SK-N-SH treated with all-trans-retinoic acid at 6 μM for 48 hours (cell line): ENCODE data around the gene TIGD3.

Experiments used
- ATAC-seq: fragments of 200-7000 bp; cut with Tn5 transposase; 3 replicates; pipeline ENCODE4 v1.9.1; 2020; ENCODE audit warnings: mild to moderate bottlenecking, moderate library complexity
- ARNTL ChIP-seq: fragments of 450-650 bp; formaldehyde crosslinking; IDR thresholded peaks from 2 replicates; pipeline ENCODE4 v1.5.0; 2020; ENCODE audit warnings: low read depth, mild to moderate bottlenecking, moderate library complexity, borderline replicate concordance
- BACH2 ChIP-seq: fragments of 250-450 bp; sonication (Bioruptor Pico); IDR thresholded peaks from 2 replicates; pipeline ENCODE4 v1.9.0; 2021; ENCODE audit warnings: mild to moderate bottlenecking, borderline replicate concordance
- ESRRG ChIP-seq: fragments of 250-450 bp; sonication (Bioruptor Pico); IDR thresholded peaks from 2 replicates; pipeline ENCODE4 v1.6.1; 2021; ENCODE audit warnings: mild to moderate bottlenecking
- GLIS3 ChIP-seq: fragments of 250-450 bp; sonication (Bioruptor Pico); IDR thresholded peaks from 2 replicates; pipeline ENCODE4 v1.5.0; 2020; ENCODE audit warnings: mild to moderate bottlenecking, moderate library complexity
- ISL1 ChIP-seq: fragments of 250-450 bp; sonication (Bioruptor Pico); IDR thresholded peaks from 2 replicates; pipeline ENCODE4 v2.1.2; 2022; ENCODE audit warnings: mild to moderate bottlenecking, moderate library complexity
- OSR1 ChIP-seq: fragments of 250-450 bp; sonication (Bioruptor Pico); IDR thresholded peaks from 2 replicates; pipeline ENCODE4 v1.8.0; 2022; ENCODE audit warnings: moderate library complexity, mild to moderate bottlenecking, inconsistent platforms
- TOX ChIP-seq: fragments of 250-450 bp; sonication (Bioruptor Pico); IDR thresholded peaks from 2 replicates; pipeline ENCODE4 v1.8.0; 2021; ENCODE audit warnings: mild to moderate bottlenecking, moderate library complexity, borderline replicate concordance
- ZC3H10 ChIP-seq: fragments of 250-450 bp; sonication (Bioruptor Pico); IDR thresholded peaks from 2 replicates; pipeline ENCODE4 v1.5.1; 2021; ENCODE audit warnings: mild to moderate bottlenecking, moderate library complexity
- ZFP3 ChIP-seq: fragments of 250-450 bp; sonication (Bioruptor Pico); IDR thresholded peaks from 2 replicates; pipeline ENCODE4 v1.5.0; 2020; ENCODE audit warnings: mild to moderate bottlenecking, moderate library complexity
- ZFP30 ChIP-seq: fragments of 450-650 bp; formaldehyde crosslinking; IDR thresholded peaks from 2 replicates; pipeline ENCODE4 v1.5.0; 2022; ENCODE audit warnings: mild to moderate bottlenecking, moderate library complexity
- ZNF565 ChIP-seq: fragments of 450-650 bp; formaldehyde crosslinking; conservative IDR thresholded peaks from 2 replicates; pipeline ENCODE4 v1.5.0; 2020; ENCODE audit warnings: low read depth, mild to moderate bottlenecking, moderate library complexity
- ZNF70 ChIP-seq: fragments of 450-650 bp; formaldehyde crosslinking; IDR thresholded peaks from 2 replicates; pipeline ENCODE4 v1.5.0; 2020; ENCODE audit warnings: mild to moderate bottlenecking, moderate library complexity
- ZNF8 ChIP-seq: fragments of 450-650 bp; formaldehyde crosslinking; IDR thresholded peaks from 2 replicates; pipeline ENCODE4 v1.5.0; 2020; ENCODE audit warnings: mild to moderate bottlenecking, moderate library complexity
- TF ChIP-seq, protein P1 (sequence below): fragments of 250-450 bp; sonication (Bioruptor Pico); IDR thresholded peaks from 2 replicates; pipeline ENCODE4 v1.8.0; 2021; ENCODE audit warnings: low read depth, mild to moderate bottlenecking, moderate library complexity, borderline replicate concordance
- TF ChIP-seq, protein P2 (sequence below): fragments of 250-450 bp; sonication (Bioruptor Pico); IDR thresholded peaks from 2 replicates; pipeline ENCODE4 v1.5.1; 2021; ENCODE audit warnings: mild to moderate bottlenecking, moderate library complexity
- TF ChIP-seq, protein P3 (sequence below): fragments of 250-450 bp; sonication (Bioruptor Pico); IDR thresholded peaks from 2 replicates; pipeline ENCODE4 v1.8.0; 2020; ENCODE audit warnings: mild to moderate bottlenecking, moderate library complexity, borderline replicate concordance
- TF ChIP-seq, protein P4 (sequence below): fragments of 250-450 bp; sonication (Bioruptor Pico); IDR thresholded peaks from 2 replicates; pipeline ENCODE4 v1.5.0; 2020; ENCODE audit warnings: mild to moderate bottlenecking, moderate library complexity

Gene TIGD3

DNA sequence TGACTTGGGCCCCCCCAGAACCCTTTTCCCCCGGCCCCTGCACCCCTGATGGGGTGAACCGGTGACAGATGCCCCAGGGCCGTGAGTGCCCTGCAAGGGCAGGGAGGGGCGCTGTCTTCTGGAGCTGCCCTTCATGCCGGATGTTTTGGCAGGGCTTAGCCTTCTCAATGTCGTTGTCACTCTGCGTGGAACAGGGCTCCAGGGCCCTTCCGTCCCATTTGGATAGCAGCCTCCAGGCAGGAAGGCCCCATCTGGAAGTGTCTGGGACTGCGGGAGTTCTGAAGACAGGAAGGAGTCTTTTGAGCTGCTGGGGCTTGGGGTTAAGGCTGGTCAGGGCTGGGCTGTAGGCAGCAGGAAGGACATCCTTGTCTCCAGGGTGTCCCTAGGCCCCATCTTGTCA is 36.4 kb downstream of the TIGD3 start (continued):
- no peak for TF ChIP-seq ZFP3 (CRISPR knock-in tag)
- TF ChIP-seq ZNF70 (CRISPR knock-in tag) = no peak
- TF ChIP-seq, protein P1, sequence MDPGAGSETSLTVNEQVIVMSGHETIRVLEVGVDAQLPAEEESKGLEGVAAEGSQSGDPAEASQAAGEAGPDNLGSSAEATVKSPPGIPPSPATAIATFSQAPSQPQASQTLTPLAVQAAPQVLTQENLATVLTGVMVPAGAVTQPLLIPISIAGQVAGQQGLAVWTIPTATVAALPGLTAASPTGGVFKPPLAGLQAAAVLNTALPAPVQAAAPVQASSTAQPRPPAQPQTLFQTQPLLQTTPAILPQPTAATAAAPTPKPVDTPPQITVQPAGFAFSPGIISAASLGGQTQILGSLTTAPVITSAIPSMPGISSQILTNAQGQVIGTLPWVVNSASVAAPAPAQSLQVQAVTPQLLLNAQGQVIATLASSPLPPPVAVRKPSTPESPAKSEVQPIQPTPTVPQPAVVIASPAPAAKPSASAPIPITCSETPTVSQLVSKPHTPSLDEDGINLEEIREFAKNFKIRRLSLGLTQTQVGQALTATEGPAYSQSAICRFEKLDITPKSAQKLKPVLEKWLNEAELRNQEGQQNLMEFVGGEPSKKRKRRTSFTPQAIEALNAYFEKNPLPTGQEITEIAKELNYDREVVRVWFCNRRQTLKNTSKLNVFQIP = no peak
- TF ChIP-seq, protein P2, sequence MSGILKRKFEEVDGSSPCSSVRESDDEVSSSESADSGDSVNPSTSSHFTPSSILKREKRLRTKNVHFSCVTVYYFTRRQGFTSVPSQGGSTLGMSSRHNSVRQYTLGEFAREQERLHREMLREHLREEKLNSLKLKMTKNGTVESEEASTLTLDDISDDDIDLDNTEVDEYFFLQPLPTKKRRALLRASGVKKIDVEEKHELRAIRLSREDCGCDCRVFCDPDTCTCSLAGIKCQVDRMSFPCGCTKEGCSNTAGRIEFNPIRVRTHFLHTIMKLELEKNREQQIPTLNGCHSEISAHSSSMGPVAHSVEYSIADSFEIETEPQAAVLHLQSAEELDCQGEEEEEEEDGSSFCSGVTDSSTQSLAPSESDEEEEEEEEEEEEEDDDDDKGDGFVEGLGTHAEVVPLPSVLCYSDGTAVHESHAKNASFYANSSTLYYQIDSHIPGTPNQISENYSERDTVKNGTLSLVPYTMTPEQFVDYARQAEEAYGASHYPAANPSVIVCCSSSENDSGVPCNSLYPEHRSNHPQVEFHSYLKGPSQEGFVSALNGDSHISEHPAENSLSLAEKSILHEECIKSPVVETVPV (CRISPR knock-in tag) = no peak

DNA sequence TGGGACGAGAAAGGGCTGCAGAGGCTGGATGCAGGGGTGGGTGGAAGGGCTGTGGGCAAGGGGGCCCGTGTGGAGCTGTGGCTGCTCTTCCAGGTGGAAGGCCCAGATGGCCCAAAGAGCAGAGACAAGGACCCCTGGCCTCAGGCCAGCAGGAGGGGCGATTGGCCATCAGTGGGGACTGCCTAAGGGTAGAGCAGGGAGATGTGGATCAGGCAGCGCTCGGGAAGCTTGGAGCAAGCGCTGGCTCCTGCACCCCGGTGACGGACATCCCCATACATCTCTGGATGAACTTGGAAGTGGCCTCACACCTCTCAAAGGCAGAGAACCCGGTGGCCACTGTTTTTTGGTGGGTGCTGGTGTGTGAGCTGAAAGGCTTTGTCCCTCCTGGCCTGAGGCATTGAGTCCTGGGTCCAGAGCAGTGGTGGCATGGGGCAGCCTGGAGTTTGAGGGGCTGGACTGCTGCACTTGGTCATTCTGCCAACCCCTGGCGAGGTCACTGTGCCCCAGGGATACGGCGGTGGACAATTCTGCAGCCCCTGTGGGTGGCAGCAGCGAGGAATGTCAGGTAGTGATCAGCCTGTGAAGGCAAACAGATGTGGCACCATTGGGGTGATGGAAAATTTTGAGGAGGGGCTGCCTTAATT is 37.8 kb downstream of the TIGD3 start:
- no peak for ATAC-seq
- TF ChIP-seq ZNF8 (CRISPR knock-in tag) (no peak), BACH2 (CRISPR knock-in tag) (no peak), ISL1 (CRISPR knock-in tag) (no peak), ZNF565 (CRISPR knock-in tag) (no peak), OSR1 (no peak), TOX (CRISPR knock-in tag) (no peak), ZFP30 (no peak), ARNTL (CRISPR knock-in tag) (no peak), GLIS3 (CRISPR knock-in tag) (no peak), ZFP3 (CRISPR knock-in tag) (no peak), ZC3H10 (CRISPR knock-in tag) (no peak)
- TF ChIP-seq, protein P3, sequence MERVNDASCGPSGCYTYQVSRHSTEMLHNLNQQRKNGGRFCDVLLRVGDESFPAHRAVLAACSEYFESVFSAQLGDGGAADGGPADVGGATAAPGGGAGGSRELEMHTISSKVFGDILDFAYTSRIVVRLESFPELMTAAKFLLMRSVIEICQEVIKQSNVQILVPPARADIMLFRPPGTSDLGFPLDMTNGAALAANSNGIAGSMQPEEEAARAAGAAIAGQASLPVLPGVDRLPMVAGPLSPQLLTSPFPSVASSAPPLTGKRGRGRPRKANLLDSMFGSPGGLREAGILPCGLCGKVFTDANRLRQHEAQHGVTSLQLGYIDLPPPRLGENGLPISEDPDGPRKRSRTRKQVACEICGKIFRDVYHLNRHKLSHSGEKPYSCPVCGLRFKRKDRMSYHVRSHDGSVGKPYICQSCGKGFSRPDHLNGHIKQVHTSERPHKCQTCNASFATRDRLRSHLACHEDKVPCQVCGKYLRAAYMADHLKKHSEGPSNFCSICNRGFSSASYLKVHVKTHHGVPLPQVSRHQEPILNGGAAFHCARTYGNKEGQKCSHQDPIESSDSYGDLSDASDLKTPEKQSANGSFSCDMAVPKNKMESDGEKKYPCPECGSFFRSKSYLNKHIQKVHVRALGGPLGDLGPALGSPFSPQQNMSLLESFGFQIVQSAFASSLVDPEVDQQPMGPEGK = no peak
- TF ChIP-seq, protein P1 = no peak
- TF ChIP-seq, protein P4, sequence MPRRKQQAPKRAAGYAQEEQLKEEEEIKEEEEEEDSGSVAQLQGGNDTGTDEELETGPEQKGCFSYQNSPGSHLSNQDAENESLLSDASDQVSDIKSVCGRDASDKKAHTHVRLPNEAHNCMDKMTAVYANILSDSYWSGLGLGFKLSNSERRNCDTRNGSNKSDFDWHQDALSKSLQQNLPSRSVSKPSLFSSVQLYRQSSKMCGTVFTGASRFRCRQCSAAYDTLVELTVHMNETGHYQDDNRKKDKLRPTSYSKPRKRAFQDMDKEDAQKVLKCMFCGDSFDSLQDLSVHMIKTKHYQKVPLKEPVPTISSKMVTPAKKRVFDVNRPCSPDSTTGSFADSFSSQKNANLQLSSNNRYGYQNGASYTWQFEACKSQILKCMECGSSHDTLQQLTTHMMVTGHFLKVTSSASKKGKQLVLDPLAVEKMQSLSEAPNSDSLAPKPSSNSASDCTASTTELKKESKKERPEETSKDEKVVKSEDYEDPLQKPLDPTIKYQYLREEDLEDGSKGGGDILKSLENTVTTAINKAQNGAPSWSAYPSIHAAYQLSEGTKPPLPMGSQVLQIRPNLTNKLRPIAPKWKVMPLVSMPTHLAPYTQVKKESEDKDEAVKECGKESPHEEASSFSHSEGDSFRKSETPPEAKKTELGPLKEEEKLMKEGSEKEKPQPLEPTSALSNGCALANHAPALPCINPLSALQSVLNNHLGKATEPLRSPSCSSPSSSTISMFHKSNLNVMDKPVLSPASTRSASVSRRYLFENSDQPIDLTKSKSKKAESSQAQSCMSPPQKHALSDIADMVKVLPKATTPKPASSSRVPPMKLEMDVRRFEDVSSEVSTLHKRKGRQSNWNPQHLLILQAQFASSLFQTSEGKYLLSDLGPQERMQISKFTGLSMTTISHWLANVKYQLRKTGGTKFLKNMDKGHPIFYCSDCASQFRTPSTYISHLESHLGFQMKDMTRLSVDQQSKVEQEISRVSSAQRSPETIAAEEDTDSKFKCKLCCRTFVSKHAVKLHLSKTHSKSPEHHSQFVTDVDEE (CRISPR knock-in tag) = no peak

DNA sequence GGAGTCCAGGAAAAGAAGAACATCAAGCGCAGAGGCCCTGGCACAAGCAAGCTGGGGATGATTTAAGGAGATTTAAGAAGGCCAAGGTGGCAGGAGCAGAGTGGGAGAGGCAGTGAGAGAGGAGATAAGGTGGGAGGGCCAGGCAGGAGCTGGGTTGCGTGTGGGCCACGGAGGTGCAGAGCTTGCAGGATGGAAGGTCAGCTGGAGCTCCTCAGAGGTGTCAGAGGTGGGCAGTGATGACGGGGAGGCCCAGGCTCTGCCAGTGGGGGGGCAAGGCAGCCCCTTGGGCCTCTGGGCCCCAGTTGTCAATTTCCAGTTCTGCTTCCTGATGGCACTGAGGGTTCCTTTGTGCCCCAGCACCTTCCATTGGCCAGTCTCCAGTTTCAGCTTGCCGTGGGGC is 38.3 kb downstream of the TIGD3 start:
- no peak for ATAC-seq
- TF ChIP-seq, protein P1 = no peak
- TF ChIP-seq ESRRG (CRISPR knock-in tag) = no peak
- no peak for TF ChIP-seq BACH2 (CRISPR knock-in tag)
